ENCODE measurements around the gene FAIM.
A peak's percentile ranks its signal among the peaks of the same experiment; 100 is the strongest.
"Not testable (repeated sequence)": the region's sequence is repeated elsewhere in the genome, so short reads cannot be mapped to it uniquely, and the experiment has no call there.

Gene FAIM

GRCh38 chr3:138597186-138597976 is 11.2 kb upstream of the FAIM start:
- not testable (repeated sequence) for DNase-seq (ENCODE audit: low read depth, low spot score); H3K4me3 ChIP-seq (ENCODE audit: low read length)

- DNase-seq (ENCODE audit: low read depth, low spot score): no peak
These were observed 10.0 kb upstream of the FAIM start for GRCh38 chr3:138598534-138598933.

GRCh38 chr3:138600100-138600745 is 8.3 kb upstream of the FAIM start:
- no peak overlapping the region for H3K4me3 ChIP-seq (ENCODE audit: low read length)
- DNase-seq (ENCODE audit: low read depth, low spot score): no peak

More at GRCh38 chr3:138598534-138598933, 10.0 kb upstream of the FAIM start:
- H3K4me3 ChIP-seq (ENCODE audit: low read length): no peak overlapping the region

- DNase-seq (ENCODE audit: low read depth, low spot score); H3K4me3 ChIP-seq (ENCODE audit: low read length): not testable (repeated sequence)
These were observed 6.9 kb upstream of the FAIM start for GRCh38 chr3:138601661-138602060.

- not testable (repeated sequence) for DNase-seq (ENCODE audit: low read depth, low spot score)
These were observed 4.4 kb upstream of the FAIM start for GRCh38 chr3:138604106-138604595.

GRCh38 chr3:138609898-138610266 is 1.3 kb downstream of the FAIM start:
- no peak for DNase-seq (ENCODE audit: low read depth, low spot score)
- peak overlapping the region; percentile 61 for H3K4me3 ChIP-seq (ENCODE audit: low read length)

More at GRCh38 chr3:138604106-138604595, 4.4 kb upstream of the FAIM start:
- H3K4me3 ChIP-seq (ENCODE audit: low read length): not testable (repeated sequence)

- no peak overlapping the region for H3K4me3 ChIP-seq (ENCODE audit: low read length)
- DNase-seq (ENCODE audit: low read depth, low spot score): no peak
These were observed 6.9 kb downstream of the FAIM start for GRCh38 chr3:138615462-138615861.

GRCh38 chr3:138620431-138620830 is 11.9 kb downstream of the FAIM start:
- DNase-seq (ENCODE audit: low read depth, low spot score): no peak
- H3K4me3 ChIP-seq (ENCODE audit: low read length): no peak overlapping the region

- no peak overlapping the region for H3K4me3 ChIP-seq (ENCODE audit: low read length)
- no peak for DNase-seq (ENCODE audit: low read depth, low spot score)
These were observed 15.9 kb downstream of the FAIM start for GRCh38 chr3:138624518-138624917.

GRCh38 chr3:138625707-138626365 is 17.3 kb downstream of the FAIM start:
- no peak for DNase-seq (ENCODE audit: low read depth, low spot score)

GRCh38 chr3:138629526-138629925 is 21.0 kb downstream of the FAIM start:
- DNase-seq (ENCODE audit: low read depth, low spot score): no peak
- no peak overlapping the region for H3K4me3 ChIP-seq (ENCODE audit: low read length)

More at GRCh38 chr3:138625707-138626365, 17.3 kb downstream of the FAIM start:
- H3K4me3 ChIP-seq (ENCODE audit: low read length): no peak overlapping the region

GRCh38 chr3:138638641-138639040 is 30.1 kb downstream of the FAIM start:
- no peak overlapping the region for H3K4me3 ChIP-seq (ENCODE audit: low read length)
- no peak for DNase-seq (ENCODE audit: low read depth, low spot score)

- DNase-seq (ENCODE audit: low read depth, low spot score): no peak
- no peak overlapping the region for H3K4me3 ChIP-seq (ENCODE audit: low read length)
These were observed 32.0 kb downstream of the FAIM start for GRCh38 chr3:138640537-138640936.

- DNase-seq (ENCODE audit: low read depth, low spot score): no peak
- H3K4me3 ChIP-seq (ENCODE audit: low read length): no peak overlapping the region
These were observed 33.8 kb downstream of the FAIM start for GRCh38 chr3:138642226-138642926.

- DNase-seq (ENCODE audit: low read depth, low spot score): no peak
- no peak overlapping the region for H3K4me3 ChIP-seq (ENCODE audit: low read length)
These were observed 34.3 kb downstream of the FAIM start for GRCh38 chr3:138642927-138643253.

GRCh38 chr3:138646008-138646407 is 37.4 kb downstream of the FAIM start:
- H3K4me3 ChIP-seq (ENCODE audit: low read length): no peak overlapping the region

GRCh38 chr3:138646513-138646912 is 37.9 kb downstream of the FAIM start:
- DNase-seq (ENCODE audit: low read depth, low spot score): no peak
- no peak overlapping the region for H3K4me3 ChIP-seq (ENCODE audit: low read length)

More at GRCh38 chr3:138646008-138646407, 37.4 kb downstream of the FAIM start:
- DNase-seq (ENCODE audit: low read depth, low spot score): no peak

- DNase-seq (ENCODE audit: low read depth, low spot score): no peak
- H3K4me3 ChIP-seq (ENCODE audit: low read length): no peak overlapping the region
These were observed 40.6 kb downstream of the FAIM start for GRCh38 chr3:138649134-138649533.

- no peak overlapping the region for H3K4me3 ChIP-seq (ENCODE audit: low read length)
- DNase-seq (ENCODE audit: low read depth, low spot score): no peak
These were observed 45.0 kb downstream of the FAIM start for GRCh38 chr3:138653567-138653966.
